HepG2 (cell line): ENCODE data around the gene TEX19. TPM values are rescaled to one million over a fixed set of nuclear protein-coding genes. Genes with fewer than 3 reads are reported as not detected.

ENCODE experiments used
- HES4 ChIP-seq: sonication (generic); formaldehyde crosslinking; IDR thresholded peaks from 2 replicates; pipeline ENCODE4 v1.9.0; 2021; ENCODE audit warnings: mild to moderate bottlenecking, missing genetic modification reagents, borderline replicate concordance
- HOXA5 ChIP-seq: sonication (generic); formaldehyde crosslinking; IDR thresholded peaks from 2 replicates; pipeline ENCODE4 v1.4.0; 2020; ENCODE audit warnings: missing genetic modification reagents
- JUN ChIP-seq: sonication (generic); formaldehyde crosslinking; IDR thresholded peaks from 2 replicates; pipeline ENCODE4 v1.4.0; 2020; ENCODE audit warnings: mild to moderate bottlenecking, missing genetic modification reagents
- MED13 ChIP-seq: sonication (generic); formaldehyde crosslinking; IDR thresholded peaks from 2 replicates; pipeline ENCODE4 v1.5.0; 2020; ENCODE audit warnings: missing genetic modification reagents
- MLLT10 ChIP-seq: sonication (generic); formaldehyde crosslinking; IDR thresholded peaks from 2 replicates; pipeline ENCODE4 v1.4.0; 2020; ENCODE audit warnings: missing genetic modification reagents
- NFIB ChIP-seq: sonication (generic); formaldehyde crosslinking; IDR thresholded peaks from 2 replicates; pipeline ENCODE4 v1.9.0; 2021; ENCODE audit warnings: missing genetic modification reagents, mild to moderate bottlenecking, borderline replicate concordance
- ZKSCAN5 ChIP-seq: sonication (generic); formaldehyde crosslinking; IDR thresholded peaks from 2 replicates; pipeline ENCODE4 v1.5.1; 2020; ENCODE audit warnings: mild to moderate bottlenecking, missing genetic modification reagents
- ZNF556 ChIP-seq: sonication (generic); formaldehyde crosslinking; IDR thresholded peaks from 2 replicates; pipeline ENCODE4 v1.4.0; 2020; ENCODE audit warnings: mild to moderate bottlenecking, missing genetic modification reagents, borderline replicate concordance
- ZNF652 ChIP-seq: IDR thresholded peaks from 2 replicates; pipeline ENCODE4 v1.6.1; 2016; ENCODE audit warnings: low read depth, borderline replicate concordance
- polyA plus RNA-seq, 8 experiments: library from polyadenylated mRNA; depleted of rRNA in 3 of 8; stranded (reverse) in 7 of 8; unstranded in 1 of 8; fragments of >200 nt; fragmentation: Illumina TruSeq in 4 of 8; extraction: Trizol in 4 of 8; gene quantifications; 2 replicates each; pipeline versions ENCODE4 v1.2.1 to v1.2.3, GENCODE V29; 2011 to 2016; ENCODE audit warnings: low read depth in 4 of 8, missing spikeins in 1 of 8, mixed read lengths in 1 of 8; ENCODE audit not compliant: insufficient read depth in 1 of 8
- total RNA-seq, 5 experiments: library from RNA; depleted of rRNA; stranded (reverse); fragments of >200 nt; fragmentation: Illumina TruSeq; extraction: Trizol; gene quantifications; 2 replicates each; pipeline ENCODE4 v1.2.3, GENCODE V29; 2016; ENCODE audit warnings: low read depth in 1 of 5
- TF ChIP-seq, protein P1 (sequence below): IDR thresholded peaks from 2 replicates; pipeline ENCODE4 v1.6.1; 2016; ENCODE audit warnings: missing compliant biosample characterization, missing genetic modification reagents, borderline replicate concordance
- TF ChIP-seq, protein P2 (sequence below): sonication (generic); formaldehyde crosslinking; IDR thresholded peaks from 2 replicates; pipeline ENCODE4 v1.4.0; 2020; ENCODE audit warnings: mild to moderate bottlenecking, missing genetic modification reagents

The TEX19 gene
- total and polyA plus RNA-seq, 2 of the 13 experiments (the other 11 are each of a cell fraction or from before 2014, with no cell fraction given), result 1.3 to 6.0 TPM

DNA sequence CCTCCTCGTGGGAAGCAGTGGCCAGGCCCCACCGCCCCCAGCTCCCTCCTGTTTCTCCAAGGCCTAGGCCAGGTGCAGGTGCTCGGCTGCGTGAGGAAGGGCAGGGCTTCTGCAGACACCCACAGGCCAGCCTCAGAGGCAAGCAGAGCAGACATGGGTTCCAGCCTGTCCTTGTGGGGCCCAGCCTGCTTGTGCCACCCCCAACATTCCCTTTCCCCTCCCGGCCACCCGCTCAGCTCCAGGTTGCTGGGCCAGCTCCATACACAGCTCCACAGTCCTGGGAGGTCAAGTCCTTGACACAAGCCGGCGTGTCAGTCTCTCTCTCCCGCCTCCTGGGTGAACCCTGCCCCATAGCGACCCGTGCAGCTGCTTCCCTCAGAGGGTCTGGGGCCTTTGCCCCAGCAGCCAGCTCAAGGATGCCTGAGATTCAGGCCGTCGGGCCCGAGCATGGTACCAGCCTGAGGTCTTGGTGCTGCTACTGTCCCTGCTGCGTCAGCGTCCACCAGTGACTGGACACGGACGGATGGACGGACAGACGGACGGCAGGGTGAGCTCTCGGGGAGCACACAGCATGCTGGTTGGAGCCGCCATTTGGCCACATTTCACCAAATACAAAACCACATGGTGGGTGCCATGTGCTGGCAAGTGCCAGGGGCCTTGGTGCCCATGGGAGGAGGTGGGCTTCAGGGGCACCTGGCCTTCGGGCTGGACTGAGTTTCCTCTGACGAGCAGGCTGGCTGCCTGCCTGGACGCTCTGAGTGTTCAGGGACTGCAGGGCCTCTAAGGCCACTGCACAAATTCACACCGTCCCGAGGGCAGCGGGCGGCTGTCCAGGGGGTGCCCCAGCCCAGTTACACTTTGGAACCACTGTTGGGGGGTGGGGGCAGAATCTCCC, 33.5 kb upstream of the TEX19 start (continued):
- TF ChIP-seq, protein P1, sequence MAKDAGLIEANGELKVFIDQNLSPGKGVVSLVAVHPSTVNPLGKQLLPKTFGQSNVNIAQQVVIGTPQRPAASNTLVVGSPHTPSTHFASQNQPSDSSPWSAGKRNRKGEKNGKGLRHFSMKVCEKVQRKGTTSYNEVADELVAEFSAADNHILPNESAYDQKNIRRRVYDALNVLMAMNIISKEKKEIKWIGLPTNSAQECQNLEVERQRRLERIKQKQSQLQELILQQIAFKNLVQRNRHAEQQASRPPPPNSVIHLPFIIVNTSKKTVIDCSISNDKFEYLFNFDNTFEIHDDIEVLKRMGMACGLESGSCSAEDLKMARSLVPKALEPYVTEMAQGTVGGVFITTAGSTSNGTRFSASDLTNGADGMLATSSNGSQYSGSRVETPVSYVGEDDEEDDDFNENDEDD (CRISPR knock-in tag), result peak; percentile 68
- no peak for TF ChIP-seq NFIB (CRISPR knock-in tag)
- TF ChIP-seq MLLT10 (CRISPR knock-in tag), result no peak
- TF ChIP-seq MED13 (CRISPR knock-in tag), result peak; percentile 39
- TF ChIP-seq ZKSCAN5 (CRISPR knock-in tag), result no peak; the same call in 1 of the 2 replicates
- peak; percentile 90 for TF ChIP-seq ZNF556 (CRISPR knock-in tag)
- TF ChIP-seq, protein P2, sequence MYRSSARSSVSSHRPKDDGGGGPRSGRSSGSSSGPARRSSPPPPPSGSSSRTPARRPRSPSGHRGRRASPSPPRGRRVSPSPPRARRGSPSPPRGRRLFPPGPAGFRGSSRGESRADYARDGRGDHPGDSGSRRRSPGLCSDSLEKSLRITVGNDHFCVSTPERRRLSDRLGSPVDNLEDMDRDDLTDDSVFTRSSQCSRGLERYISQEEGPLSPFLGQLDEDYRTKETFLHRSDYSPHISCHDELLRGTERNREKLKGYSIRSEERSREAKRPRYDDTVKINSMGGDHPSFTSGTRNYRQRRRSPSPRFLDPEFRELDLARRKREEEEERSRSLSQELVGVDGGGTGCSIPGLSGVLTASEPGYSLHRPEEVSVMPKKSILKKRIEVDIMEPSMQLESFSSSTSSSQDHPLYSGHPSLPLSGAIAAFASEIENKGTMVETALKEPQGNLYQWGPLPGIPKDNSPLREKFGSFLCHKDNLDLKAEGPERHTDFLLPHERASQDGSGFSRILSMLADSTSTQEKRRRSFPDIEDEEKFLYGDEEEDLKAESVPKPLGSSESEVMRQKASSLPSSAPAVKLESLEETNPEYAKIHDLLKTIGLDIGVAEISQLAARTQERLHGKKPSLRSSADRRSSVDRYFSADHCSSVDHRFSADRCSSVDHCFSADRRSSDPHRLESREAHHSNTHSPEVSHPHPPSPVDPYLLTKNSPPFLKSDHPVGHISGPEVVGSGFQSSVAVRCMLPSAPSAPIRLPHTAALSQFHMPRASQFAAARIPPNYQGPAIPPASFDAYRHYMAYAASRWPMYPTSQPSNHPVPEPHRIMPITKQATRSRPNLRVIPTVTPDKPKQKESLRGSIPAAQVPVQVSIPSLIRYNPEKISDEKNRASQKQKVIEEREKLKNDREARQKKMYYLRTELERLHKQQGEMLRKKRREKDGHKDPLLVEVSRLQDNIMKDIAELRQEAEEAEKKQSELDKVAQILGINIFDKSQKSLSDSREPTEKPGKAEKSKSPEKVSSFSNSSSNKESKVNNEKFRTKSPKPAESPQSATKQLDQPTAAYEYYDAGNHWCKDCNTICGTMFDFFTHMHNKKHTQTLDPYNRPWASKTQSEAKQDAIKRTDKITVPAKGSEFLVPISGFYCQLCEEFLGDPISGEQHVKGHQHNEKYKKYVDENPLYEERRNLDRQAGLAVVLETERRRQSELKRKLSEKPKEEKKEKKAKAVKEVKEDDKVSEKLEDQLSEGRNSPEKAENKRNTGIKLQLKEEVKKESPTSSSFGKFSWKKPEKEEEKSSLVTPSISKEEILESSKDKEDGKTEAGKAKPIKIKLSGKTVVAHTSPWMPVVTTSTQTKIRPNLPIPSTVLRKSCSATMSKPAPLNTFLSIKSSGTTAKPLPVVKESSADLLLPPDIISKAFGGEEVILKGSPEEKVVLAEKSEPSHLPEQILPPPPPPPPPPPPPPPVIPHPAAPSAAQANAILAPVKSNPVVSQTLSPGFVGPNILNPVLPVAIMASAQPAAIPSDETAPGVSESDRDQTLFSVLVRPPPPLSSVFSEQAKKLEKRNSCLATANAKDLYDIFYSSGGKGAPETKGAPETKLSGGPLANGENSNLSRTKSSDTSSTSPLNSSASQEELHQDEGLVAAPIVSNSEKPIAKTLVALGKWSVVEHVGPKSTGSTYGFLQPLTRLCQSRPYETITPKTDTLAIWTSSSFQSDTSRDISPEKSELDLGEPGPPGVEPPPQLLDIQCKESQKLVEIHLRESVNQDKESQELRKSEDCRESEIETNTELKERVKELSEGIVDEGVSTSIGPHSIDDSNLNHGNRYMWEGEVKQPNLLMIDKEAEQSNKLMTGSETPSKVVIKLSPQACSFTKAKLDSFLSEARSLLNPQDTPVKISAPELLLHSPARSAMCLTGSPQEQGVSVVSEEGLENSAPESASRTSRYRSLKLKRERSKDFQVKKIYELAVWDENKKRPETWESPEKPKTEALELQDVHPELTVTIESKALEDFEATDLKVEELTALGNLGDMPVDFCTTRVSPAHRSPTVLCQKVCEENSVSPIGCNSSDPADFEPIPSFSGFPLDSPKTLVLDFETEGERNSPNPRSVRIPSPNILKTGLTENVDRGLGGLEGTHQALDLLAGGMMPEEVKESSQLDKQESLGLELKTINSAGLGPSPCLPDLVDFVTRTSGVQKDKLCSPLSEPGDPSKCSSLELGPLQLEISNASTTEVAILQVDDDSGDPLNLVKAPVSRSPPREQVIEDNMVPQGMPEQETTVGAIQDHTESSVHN (CRISPR knock-in tag), result peak; percentile 91
- no peak; the same call in 1 of the 2 replicates for TF ChIP-seq ZNF652 (CRISPR knock-in tag)
- peak; percentile 58; the same call in 1 of the 2 replicates for TF ChIP-seq HOXA5
- TF ChIP-seq JUN (CRISPR knock-in tag), result peak; percentile 64; the same call in 1 of the 2 replicates
- peak; percentile 57; the same call in 1 of the 2 replicates for TF ChIP-seq HES4 (CRISPR knock-in tag)
